OCI-LY1 (cell line): Measurements from ENCODE around the gene CNOT2.

ENCODE experiments used
- H2AFZ ChIP-seq: fragments of 200-600 bp; sonication (generic), shearing (Covaris generic); 2 replicates; pipeline ENCODE4 v1.6.0; 2014; ENCODE audit warnings: antibody characterized with exemption, mild to moderate bottlenecking, low read length
- H3F3A ChIP-seq: fragments of 200-600 bp; sonication (generic), shearing (Covaris generic); 2 replicates; pipeline ENCODE4 v1.6.0; 2014; ENCODE audit warnings: mild to moderate bottlenecking, antibody characterized with exemption, low read length, moderate library complexity; ENCODE audit not compliant: insufficient read depth
- H3K27ac ChIP-seq: fragments of 200-600 bp; sonication (generic); 2 replicates; pipeline ENCODE4 v1.5.1; 2014; ENCODE audit warnings: low read length, mixed run types, mild to moderate bottlenecking, low read depth; ENCODE audit not compliant: poor library complexity, severe bottlenecking
- H3K27me3 ChIP-seq: fragments of 200-600 bp; sonication (generic); 2 replicates; pipeline ENCODE4 v1.6.0; 2014; ENCODE audit warnings: antibody characterized with exemption, mild to moderate bottlenecking, low read length, moderate library complexity; ENCODE audit not compliant: insufficient read depth
- H3K36me3 ChIP-seq: fragments of 200-600 bp; sonication (generic); 2 replicates; pipeline ENCODE4 v1.6.1; 2014; ENCODE audit warnings: mild to moderate bottlenecking, antibody characterized with exemption, low read length, moderate library complexity, mixed read lengths; ENCODE audit not compliant: insufficient read depth
- H3K4me1 ChIP-seq: fragments of 200-600 bp; sonication (generic); 2 replicates; pipeline ENCODE4 v1.5.1; 2014; ENCODE audit warnings: mild to moderate bottlenecking, low read length, moderate library complexity; ENCODE audit not compliant: insufficient read depth, severe bottlenecking
- H3K4me2 ChIP-seq: fragments of 200-600 bp; sonication (generic), shearing (Covaris generic); 2 replicates; pipeline ENCODE4 v1.6.1; 2014; ENCODE audit warnings: low read length
- H3K4me3 ChIP-seq: fragments of 200-600 bp; sonication (generic); 2 replicates; pipeline ENCODE4 v1.5.1; 2014; ENCODE audit warnings: low read length, low read depth, mild to moderate bottlenecking, mixed read lengths; ENCODE audit not compliant: poor library complexity, severe bottlenecking
- H3K79me2 ChIP-seq: fragments of 200-600 bp; shearing (Covaris generic); 2 replicates; pipeline ENCODE4 v1.6.1; 2016; ENCODE audit warnings: mixed run types, low read length, mixed read lengths; ENCODE audit not compliant: insufficient read depth
- H3K9ac ChIP-seq: fragments of 200-600 bp; sonication (generic), shearing (Covaris generic); 2 replicates; pipeline ENCODE4 v1.6.1; 2014; ENCODE audit warnings: mild to moderate bottlenecking, low read length, mixed read lengths
- H3K9me2 ChIP-seq: fragments of 200-600 bp; sonication (generic), shearing (Covaris generic); 2 replicates; pipeline ENCODE4 v1.6.1; 2014; ENCODE audit warnings: low read depth, mild to moderate bottlenecking, low read length, mixed read lengths
- H3K9me3 ChIP-seq: fragments of 200-600 bp; shearing (Covaris generic); 2 replicates; pipeline ENCODE4 v1.6.1; 2014; ENCODE audit warnings: low read length, mixed read lengths
- H4K20me1 ChIP-seq: fragments of 200-600 bp; sonication (generic), shearing (Covaris generic); 2 replicates; pipeline ENCODE4 v1.6.0; 2016; ENCODE audit warnings: mild to moderate bottlenecking, low read length; ENCODE audit not compliant: insufficient read depth
- CTCF ChIP-seq: fragments of 200-600 bp; sonication (generic), shearing (Covaris generic); IDR thresholded peaks from 2 replicates; pipeline ENCODE4 v1.5.1; 2017; ENCODE audit warnings: mild to moderate bottlenecking, antibody characterized with exemption, low read length, moderate library complexity, mixed read lengths
- EZH2 ChIP-seq: fragments of 200-600 bp; sonication (generic), shearing (Covaris generic); IDR thresholded peaks from 2 replicates; pipeline ENCODE4 v1.8.0; 2017; ENCODE audit warnings: borderline replicate concordance, mixed run types, mild to moderate bottlenecking, antibody characterized with exemption, low read length, moderate library complexity, mixed read lengths

CNOT2 gene

GRCh38 chr12:70305794-70306193 lies 62.6 kb downstream of the CNOT2 start:
- TF ChIP-seq EZH2 = no peak
- no peak for TF ChIP-seq CTCF
- no peaks in the 10 kb centered on the region for H4K20me1 ChIP-seq
- no peaks in the 10 kb centered on the region for H3K9me3 ChIP-seq
- H3K79me2 ChIP-seq = peaks cover 27% of the 10 kb centered on the region
- H2AFZ ChIP-seq = no peak overlapping the region
- H3K9me2 ChIP-seq = no peaks in the 10 kb centered on the region
- peaks cover 46% of the 10 kb centered on the region for H3K36me3 ChIP-seq
- no peaks in the 10 kb centered on the region for H3K27me3 ChIP-seq
- H3K4me3 ChIP-seq = no peak overlapping the region
- H3K9ac ChIP-seq = no peak overlapping the region
- H3F3A ChIP-seq = no peaks in the 10 kb centered on the region
- no peak overlapping the region for H3K27ac ChIP-seq
- no peaks in the 10 kb centered on the region for H3K4me1 ChIP-seq
- H3K4me2 ChIP-seq = no peak overlapping the region

- no peaks in the 10 kb centered on the region for H3F3A ChIP-seq
- H3K4me1 ChIP-seq = no peaks in the 10 kb centered on the region
- no peak overlapping the region for H3K4me3 ChIP-seq
- no peaks in the 10 kb centered on the region for H4K20me1 ChIP-seq
- TF ChIP-seq EZH2 = no peak
- TF ChIP-seq CTCF = no peak
- no peak overlapping the region for H2AFZ ChIP-seq
- H3K9me2 ChIP-seq = no peaks in the 10 kb centered on the region
- no peaks in the 10 kb centered on the region for H3K27me3 ChIP-seq
- no peak overlapping the region for H3K9ac ChIP-seq
- H3K4me2 ChIP-seq = no peak overlapping the region
- H3K27ac ChIP-seq = no peak overlapping the region
- H3K36me3 ChIP-seq = peaks cover 53% of the 10 kb centered on the region
- H3K9me3 ChIP-seq = no peaks in the 10 kb centered on the region
- peaks cover 29% of the 10 kb centered on the region for H3K79me2 ChIP-seq
Observed at GRCh38 chr12:70306676-70307075, 63.4 kb downstream of the CNOT2 start.

- no peaks in the 10 kb centered on the region for H3K27me3 ChIP-seq
- H3K79me2 ChIP-seq = peaks cover 39% of the 10 kb centered on the region
- H4K20me1 ChIP-seq = no peaks in the 10 kb centered on the region
Observed at GRCh38 chr12:70307868-70308267, 64.6 kb downstream of the CNOT2 start.

More at GRCh38 chr12:70307868-70308267, 64.6 kb downstream of the CNOT2 start:
- Histone ChIP-seq H3K4me3 (no peak overlapping the region), H3K9me3 (no peaks in the 10 kb centered on the region), H3K36me3 (peaks cover 63% of the 10 kb centered on the region), H3K27ac (no peak overlapping the region), H3K9me2 (no peaks in the 10 kb centered on the region), H3K4me2 (no peak overlapping the region), H3F3A (no peaks in the 10 kb centered on the region), H3K4me1 (no peaks in the 10 kb centered on the region), H2AFZ (no peak overlapping the region), H3K9ac (no peak overlapping the region)
- TF ChIP-seq CTCF = no peak
- TF ChIP-seq EZH2 = no peak
